Vagina (tissue), 2 donors: ENCODE results near the gene MRPL45.
"Not testable (repeated sequence)": the region's sequence is repeated elsewhere in the genome, so short reads cannot be mapped to it uniquely, and the experiment has no call there.

Experiments
- POLR2AphosphoS5 ChIP-seq, 2 donors: sonication (generic); formaldehyde crosslinking; IDR thresholded peaks; one replicate each; pipeline ENCODE4 v1.9.0; 2017; ENCODE audit warnings: antibody characterized with exemption in 2 of 2, mild to moderate bottlenecking in 2 of 2, low read depth in 1 of 2; ENCODE audit not compliant: insufficient read depth in 1 of 2
- TF ChIP-seq, protein P1 (sequence below), 3 experiments: fragments of 450-650 bp in 2 of 3; fragments of 200-600 bp in 1 of 3; sonication (generic) in 1 of 3; IDR thresholded peaks; one replicate each; pipeline ENCODE4 v1.5.1; 2017 to 2019; ENCODE audit warnings: antibody characterized with exemption in 3 of 3, mild to moderate bottlenecking in 2 of 3, moderate library complexity in 2 of 3

DNA sequence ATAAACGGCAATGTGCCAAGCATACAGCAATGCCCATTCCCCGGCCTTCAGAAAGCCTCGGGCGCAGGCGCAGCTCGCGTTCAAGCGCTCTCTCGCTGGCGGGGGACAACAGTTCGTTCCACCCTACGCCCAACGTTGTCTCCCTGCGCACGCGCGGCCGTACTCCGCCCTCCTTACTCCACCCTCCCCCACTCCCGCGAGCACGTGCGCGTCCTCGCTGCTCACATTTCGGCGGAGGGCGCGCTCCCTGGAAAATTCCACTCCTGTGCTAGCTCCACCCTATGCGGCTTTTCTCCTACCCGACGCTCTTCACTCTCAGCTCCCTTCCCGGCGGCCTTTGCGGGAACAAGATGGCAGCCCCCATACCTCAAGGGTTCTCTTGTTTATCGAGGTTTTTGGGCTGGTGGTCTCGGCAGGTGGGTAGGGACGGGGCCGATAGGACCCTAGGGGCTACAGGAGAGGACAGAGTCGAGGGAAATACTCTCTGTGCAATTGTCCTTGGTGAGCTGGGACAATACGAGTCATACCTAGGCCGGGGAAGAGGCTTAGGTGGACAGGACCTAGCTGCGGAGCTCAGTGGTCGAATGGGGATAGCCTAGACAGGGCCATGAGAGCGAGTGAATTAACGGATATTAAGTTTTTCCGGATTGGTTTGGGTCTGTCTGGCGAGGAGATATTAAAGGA lies at the start of gene MRPL45:
- TF ChIP-seq, protein P1, sequence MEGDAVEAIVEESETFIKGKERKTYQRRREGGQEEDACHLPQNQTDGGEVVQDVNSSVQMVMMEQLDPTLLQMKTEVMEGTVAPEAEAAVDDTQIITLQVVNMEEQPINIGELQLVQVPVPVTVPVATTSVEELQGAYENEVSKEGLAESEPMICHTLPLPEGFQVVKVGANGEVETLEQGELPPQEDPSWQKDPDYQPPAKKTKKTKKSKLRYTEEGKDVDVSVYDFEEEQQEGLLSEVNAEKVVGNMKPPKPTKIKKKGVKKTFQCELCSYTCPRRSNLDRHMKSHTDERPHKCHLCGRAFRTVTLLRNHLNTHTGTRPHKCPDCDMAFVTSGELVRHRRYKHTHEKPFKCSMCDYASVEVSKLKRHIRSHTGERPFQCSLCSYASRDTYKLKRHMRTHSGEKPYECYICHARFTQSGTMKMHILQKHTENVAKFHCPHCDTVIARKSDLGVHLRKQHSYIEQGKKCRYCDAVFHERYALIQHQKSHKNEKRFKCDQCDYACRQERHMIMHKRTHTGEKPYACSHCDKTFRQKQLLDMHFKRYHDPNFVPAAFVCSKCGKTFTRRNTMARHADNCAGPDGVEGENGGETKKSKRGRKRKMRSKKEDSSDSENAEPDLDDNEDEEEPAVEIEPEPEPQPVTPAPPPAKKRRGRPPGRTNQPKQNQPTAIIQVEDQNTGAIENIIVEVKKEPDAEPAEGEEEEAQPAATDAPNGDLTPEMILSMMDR (IDR thresholded peaks at IDR 0.05) = not testable (repeated sequence)
- TF ChIP-seq POLR2AphosphoS5 (IDR thresholded peaks at IDR 0.05; ENCODE audit: insufficient read depth in 1 of 2, low read depth in 1 of 2) = peak; percentile 61 to 75
